DND-41 (cell line): ENCODE data around the gene ANGPTL4.

Experiments used
- ATAC-seq: fragments of 200-7000 bp; cut with Tn5 transposase; 3 replicates; pipeline ENCODE4 v1.9.1; 2021; ENCODE audit warnings: low read depth; ENCODE audit not compliant: insufficient read depth
- DNase-seq: peaks from one replicate; pipeline ENCODE4 v3.0.0-alpha.2; 2020
- H2AFZ ChIP-seq: 2 replicates; pipeline ENCODE4 v1.6.0; 2012; ENCODE audit warnings: low read depth, low read length
- H3K27ac ChIP-seq: 2 replicates; pipeline ENCODE4 v1.5.1; 2012; ENCODE audit warnings: low read length, inconsistent platforms
- H3K27me3 ChIP-seq: fragments of 200-600 bp; sonication (generic); 2 replicates; pipeline ENCODE4 v1.6.0; 2012; ENCODE audit warnings: low read length, mild to moderate bottlenecking, inconsistent platforms; ENCODE audit not compliant: insufficient read depth, poor library complexity
- H3K36me3 ChIP-seq: 2 replicates; pipeline ENCODE4 v1.5.1; 2012; ENCODE audit warnings: low read length, inconsistent platforms; ENCODE audit not compliant: insufficient read depth
- H3K4me1 ChIP-seq: 2 replicates; pipeline ENCODE4 v1.5.1; 2012; ENCODE audit warnings: mild to moderate bottlenecking, low read length; ENCODE audit not compliant: insufficient read depth
- H3K4me2 ChIP-seq: 2 replicates; pipeline ENCODE4 v1.6.0; 2012; ENCODE audit warnings: mild to moderate bottlenecking, moderate library complexity, low read length, inconsistent platforms; ENCODE audit not compliant: insufficient read depth
- H3K4me3 ChIP-seq, 2 experiments: fragments of 200-600 bp in 1 of 2; shearing (Covaris generic) in 1 of 2; 2 replicates each; pipeline ENCODE4 v1.5.1; 2012 to 2016; ENCODE audit warnings: inconsistent platforms in 2 of 2, low read length in 2 of 2, mild to moderate bottlenecking in 2 of 2, low read depth in 1 of 2, moderate library complexity in 1 of 2
- H3K79me2 ChIP-seq: 2 replicates; pipeline ENCODE4 v1.6.0; 2012; ENCODE audit warnings: low read length, inconsistent platforms; ENCODE audit not compliant: insufficient read depth
- H3K9ac ChIP-seq: 2 replicates; pipeline ENCODE4 v1.6.0; 2012; ENCODE audit warnings: low read depth, mild to moderate bottlenecking, inconsistent platforms, low read length, moderate library complexity
- H3K9me3 ChIP-seq: 2 replicates; pipeline ENCODE4 v1.5.1; 2012; ENCODE audit warnings: low read length, moderate library complexity, mild to moderate bottlenecking, inconsistent platforms; ENCODE audit not compliant: insufficient read depth, severe bottlenecking
- H4K20me1 ChIP-seq: 2 replicates; pipeline ENCODE4 v1.6.0; 2012; ENCODE audit warnings: low read length; ENCODE audit not compliant: insufficient read depth
- CTCF ChIP-seq: IDR thresholded peaks from 2 replicates; pipeline ENCODE4 v1.5.1; 2012; ENCODE audit warnings: borderline replicate concordance, low read length, moderate library complexity, mild to moderate bottlenecking; ENCODE audit not compliant: poor library complexity, severe bottlenecking; ENCODE audit errors: extremely low read depth
- EZH2 ChIP-seq: IDR thresholded peaks from 3 replicates; pipeline ENCODE4 v1.6.1; 2012; ENCODE audit warnings: borderline replicate concordance, low read depth, mild to moderate bottlenecking, moderate library complexity, low read length, inconsistent platforms; ENCODE audit not compliant: severe bottlenecking

The ANGPTL4 gene

DNA sequence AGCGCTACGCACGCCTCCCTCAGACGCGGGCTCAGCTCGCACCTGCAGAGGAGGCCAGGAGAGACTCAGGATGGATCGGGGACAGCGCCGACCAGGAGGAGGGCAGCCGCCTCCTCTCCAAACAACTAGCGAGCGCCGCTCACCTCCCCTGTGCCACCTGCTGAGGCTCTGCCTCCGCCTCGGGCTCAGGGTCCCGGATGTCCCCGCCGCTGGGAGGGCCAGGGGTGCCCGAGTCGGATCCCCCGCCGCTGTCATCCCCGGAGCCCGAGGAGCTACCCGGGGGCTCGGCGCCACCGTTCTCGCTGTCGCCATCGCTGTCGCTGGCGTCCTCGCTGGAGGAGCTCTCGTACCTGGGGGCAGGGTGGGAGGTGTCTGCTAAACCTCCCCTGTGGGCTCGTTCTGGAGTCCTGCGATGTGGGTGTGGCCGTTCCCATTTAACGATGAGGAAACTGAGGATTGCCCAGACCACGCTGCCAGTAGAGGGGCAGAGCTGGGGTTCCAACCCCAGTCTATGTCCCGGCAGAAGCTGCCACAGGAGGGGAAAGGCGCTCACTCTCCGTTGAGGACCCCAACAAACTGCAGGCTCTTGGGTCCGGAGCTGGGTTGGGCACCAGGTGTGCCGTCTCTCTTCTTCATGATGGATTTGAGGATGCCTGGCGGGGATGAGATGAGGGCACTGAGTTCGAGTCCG lies 30.0 kb upstream of the ANGPTL4 start:
- TF ChIP-seq CTCF (no peak), EZH2 (no peak)
- Histone ChIP-seq H3K36me3 (no peaks in the 10 kb centered on the region), H3K9ac (no peak overlapping the region), H3K27ac (no peak overlapping the region), H4K20me1 (no peaks in the 10 kb centered on the region), H3K4me2 (no peak overlapping the region), H3K9me3 (no peaks in the 10 kb centered on the region), H3K4me3 (no peak overlapping the region), H3K27me3 (no peaks in the 10 kb centered on the region), H3K4me1 (no peaks in the 10 kb centered on the region), H3K79me2 (no peaks in the 10 kb centered on the region), H2AFZ (no peak overlapping the region)
- ATAC-seq: no peak
- DNase-seq: no peak

- Histone ChIP-seq H3K79me2 (no peaks in the 10 kb centered on the region), H3K36me3 (no peaks in the 10 kb centered on the region), H3K27me3 (no peaks in the 10 kb centered on the region), H3K4me3 (no peak overlapping the region), H3K9ac (no peak overlapping the region), H3K4me2 (no peak overlapping the region), H3K9me3 (no peaks in the 10 kb centered on the region), H4K20me1 (no peaks in the 10 kb centered on the region), H3K27ac (no peak overlapping the region), H2AFZ (no peak overlapping the region), H3K4me1 (no peaks in the 10 kb centered on the region)
- TF ChIP-seq CTCF: no peak
- TF ChIP-seq EZH2: no peak
- ATAC-seq (no peak), DNase-seq (no peak)
Measured at GRCh38 chr19:8334458-8335342, 29.3 kb upstream of the ANGPTL4 start.

GRCh38 chr19:8335343-8336071 lies 28.4 kb upstream of the ANGPTL4 start:
- H3K9me3 ChIP-seq: no peaks in the 10 kb centered on the region
- no peak overlapping the region for H3K4me2 ChIP-seq
- H3K9ac ChIP-seq: no peak overlapping the region
- no peaks in the 10 kb centered on the region for H3K27me3 ChIP-seq
- no peaks in the 10 kb centered on the region for H4K20me1 ChIP-seq
- no peak overlapping the region for H2AFZ ChIP-seq
- no peak overlapping the region for H3K27ac ChIP-seq
- DNase-seq: no peak
- no peaks in the 10 kb centered on the region for H3K79me2 ChIP-seq
- no peak overlapping the region for H3K4me3 ChIP-seq
- no peak for ATAC-seq
- TF ChIP-seq CTCF (no peak), EZH2 (no peak)
- no peaks in the 10 kb centered on the region for H3K4me1 ChIP-seq
- H3K36me3 ChIP-seq: no peaks in the 10 kb centered on the region
